Measurements from ENCODE around the gene MSMB.

The MSMB gene

GRCh38 chr10:46019569-46020343, 26.3 kb downstream of the MSMB start:
- peaks cover 88% of the 10 kb centered on the region for H3K79me2 ChIP-seq (ENCODE audit: insufficient read depth, low read depth)
- no peak overlapping the region for H3K4me3 ChIP-seq (IDR thresholded peaks at IDR 0.05; ENCODE audit: insufficient read depth, low read depth, low read length)
- no peak overlapping the region for H3K9ac ChIP-seq
- H2AFZ ChIP-seq (ENCODE audit: low read depth), result no peak overlapping the region
- H3K27ac ChIP-seq, result no peak overlapping the region
- H3K27me3 ChIP-seq (ENCODE audit: insufficient read depth, low read depth), result no peaks in the 10 kb centered on the region
- no peaks in the 10 kb centered on the region for H3K36me3 ChIP-seq (ENCODE audit: insufficient read depth)
- H4K20me1 ChIP-seq (ENCODE audit: insufficient read depth), result peaks cover 5% of the 10 kb centered on the region; the same call in 1 of the 2 replicates
- H3K4me1 ChIP-seq (ENCODE audit: low read depth, poor library complexity, severe bottlenecking), result peaks cover 48% of the 10 kb centered on the region
- H3K4me2 ChIP-seq, result no peak overlapping the region
- TF ChIP-seq, protein P1, sequence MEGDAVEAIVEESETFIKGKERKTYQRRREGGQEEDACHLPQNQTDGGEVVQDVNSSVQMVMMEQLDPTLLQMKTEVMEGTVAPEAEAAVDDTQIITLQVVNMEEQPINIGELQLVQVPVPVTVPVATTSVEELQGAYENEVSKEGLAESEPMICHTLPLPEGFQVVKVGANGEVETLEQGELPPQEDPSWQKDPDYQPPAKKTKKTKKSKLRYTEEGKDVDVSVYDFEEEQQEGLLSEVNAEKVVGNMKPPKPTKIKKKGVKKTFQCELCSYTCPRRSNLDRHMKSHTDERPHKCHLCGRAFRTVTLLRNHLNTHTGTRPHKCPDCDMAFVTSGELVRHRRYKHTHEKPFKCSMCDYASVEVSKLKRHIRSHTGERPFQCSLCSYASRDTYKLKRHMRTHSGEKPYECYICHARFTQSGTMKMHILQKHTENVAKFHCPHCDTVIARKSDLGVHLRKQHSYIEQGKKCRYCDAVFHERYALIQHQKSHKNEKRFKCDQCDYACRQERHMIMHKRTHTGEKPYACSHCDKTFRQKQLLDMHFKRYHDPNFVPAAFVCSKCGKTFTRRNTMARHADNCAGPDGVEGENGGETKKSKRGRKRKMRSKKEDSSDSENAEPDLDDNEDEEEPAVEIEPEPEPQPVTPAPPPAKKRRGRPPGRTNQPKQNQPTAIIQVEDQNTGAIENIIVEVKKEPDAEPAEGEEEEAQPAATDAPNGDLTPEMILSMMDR (conservative IDR thresholded peaks at IDR 0.05; ENCODE audit: low read depth, low read length), result no peak

DNA sequence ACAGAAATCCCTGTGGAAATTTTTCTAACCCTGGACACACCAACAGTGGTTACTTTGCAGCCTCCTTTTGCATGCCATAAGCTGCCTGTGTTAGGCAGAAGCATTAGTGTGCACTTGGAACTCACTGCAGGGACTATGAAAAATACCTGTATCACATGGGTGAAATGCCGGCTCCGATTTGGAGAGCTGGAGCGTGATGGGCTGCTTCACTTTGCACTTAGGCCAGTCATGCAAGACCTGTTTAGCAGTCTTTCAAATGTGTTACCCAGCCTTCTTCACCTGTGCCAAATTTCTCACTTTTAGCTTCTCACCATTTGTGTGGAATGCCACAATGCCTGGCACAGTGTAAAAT, 26.9 kb downstream of the MSMB start:
- Histone ChIP-seq H3K4me2 (no peak overlapping the region), H3K36me3 (ENCODE audit: insufficient read depth) (peaks cover 3% of the 10 kb centered on the region; the same call in 1 of the 2 replicates), H2AFZ (ENCODE audit: low read depth) (no peak overlapping the region), H4K20me1 (ENCODE audit: insufficient read depth) (peaks cover 5% of the 10 kb centered on the region; the same call in 1 of the 2 replicates), H3K27ac (no peak overlapping the region), H3K27me3 (ENCODE audit: insufficient read depth, low read depth) (no peaks in the 10 kb centered on the region), H3K79me2 (ENCODE audit: insufficient read depth, low read depth) (peaks cover 87% of the 10 kb centered on the region), H3K9ac (no peak overlapping the region), H3K4me3 (IDR thresholded peaks at IDR 0.05; ENCODE audit: insufficient read depth, low read depth, low read length) (no peak overlapping the region), H3K4me1 (ENCODE audit: low read depth, poor library complexity, severe bottlenecking) (peaks cover 53% of the 10 kb centered on the region)
- TF ChIP-seq, protein P1 (conservative IDR thresholded peaks at IDR 0.05; ENCODE audit: low read depth, low read length), result no peak

DNA sequence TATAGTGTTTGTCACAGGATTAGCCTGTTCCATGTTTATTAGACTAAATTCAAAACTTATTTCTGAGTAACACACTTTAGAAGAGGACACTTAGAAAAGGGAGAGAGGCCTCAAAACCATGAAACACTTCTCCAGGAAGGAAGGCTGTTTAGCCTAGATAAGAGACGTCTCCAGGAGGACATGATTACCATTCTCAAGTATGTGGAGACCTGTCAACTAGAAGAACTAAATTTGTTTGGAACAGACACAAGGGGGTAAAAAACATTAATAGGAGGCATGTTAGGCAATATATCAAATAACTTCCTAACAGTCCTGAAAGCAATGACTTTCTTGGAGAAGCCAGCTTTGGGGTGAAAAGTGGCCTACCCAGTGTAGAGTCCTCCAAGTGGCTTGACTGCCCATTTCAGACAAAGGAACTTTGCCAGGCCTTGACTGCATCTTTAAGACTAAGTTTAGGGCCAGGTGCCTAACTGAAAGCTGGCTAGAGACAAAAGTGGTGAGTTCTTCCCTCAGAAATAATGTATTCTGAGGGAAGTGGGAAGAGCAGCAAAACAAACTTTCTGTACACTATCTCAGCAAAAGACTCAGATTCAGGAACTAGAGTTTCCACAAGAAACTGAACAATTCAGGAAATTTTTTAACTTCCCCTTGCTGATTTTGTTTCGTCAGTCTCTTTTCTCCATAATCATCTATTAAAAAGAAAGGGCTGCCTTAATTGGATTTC, 27.5 kb downstream of the MSMB start:
- H3K27ac ChIP-seq, result no peak overlapping the region
- peaks cover 53% of the 10 kb centered on the region for H3K4me1 ChIP-seq (ENCODE audit: low read depth, poor library complexity, severe bottlenecking)
- no peak overlapping the region for H3K4me2 ChIP-seq

GRCh38 chr10:46017733-46018132, 28.3 kb downstream of the MSMB start:
- H3K4me2 ChIP-seq, result no peak overlapping the region
- no peak overlapping the region for H3K9ac ChIP-seq
- peaks cover 5% of the 10 kb centered on the region; the same call in 1 of the 2 replicates for H4K20me1 ChIP-seq (ENCODE audit: insufficient read depth)
- peaks cover 74% of the 10 kb centered on the region for H3K79me2 ChIP-seq (ENCODE audit: insufficient read depth, low read depth)
- H3K27me3 ChIP-seq (ENCODE audit: insufficient read depth, low read depth), result no peaks in the 10 kb centered on the region
- no peak overlapping the region for H2AFZ ChIP-seq (ENCODE audit: low read depth)
- no peak overlapping the region for H3K4me3 ChIP-seq (IDR thresholded peaks at IDR 0.05; ENCODE audit: insufficient read depth, low read depth, low read length)
- TF ChIP-seq, protein P1 (conservative IDR thresholded peaks at IDR 0.05; ENCODE audit: low read depth, low read length), result no peak
- H3K27ac ChIP-seq, result no peak overlapping the region
- peaks cover 53% of the 10 kb centered on the region for H3K4me1 ChIP-seq (ENCODE audit: low read depth, poor library complexity, severe bottlenecking)
- peaks cover 10% of the 10 kb centered on the region; the same call in 1 of the 2 replicates for H3K36me3 ChIP-seq (ENCODE audit: insufficient read depth)

More for the DNA sequence above, 27.5 kb downstream of the MSMB start:
- Histone ChIP-seq H3K27me3 (ENCODE audit: insufficient read depth, low read depth) (no peaks in the 10 kb centered on the region), H3K36me3 (ENCODE audit: insufficient read depth) (peaks cover 7% of the 10 kb centered on the region; the same call in 1 of the 2 replicates), H4K20me1 (ENCODE audit: insufficient read depth) (peaks cover 5% of the 10 kb centered on the region; the same call in 1 of the 2 replicates), H3K4me3 (IDR thresholded peaks at IDR 0.05; ENCODE audit: insufficient read depth, low read depth, low read length) (no peak overlapping the region), H3K9ac (no peak overlapping the region), H2AFZ (ENCODE audit: low read depth) (no peak overlapping the region), H3K79me2 (ENCODE audit: insufficient read depth, low read depth) (peaks cover 83% of the 10 kb centered on the region)
- TF ChIP-seq, protein P1 (conservative IDR thresholded peaks at IDR 0.05; ENCODE audit: low read depth, low read length), result no peak

Data from KMS-11 (cell line).